B cell (primary cell): ENCODE measurements around the gene PKP1. TPM values are rescaled to one million over a fixed set of nuclear protein-coding genes. Genes with fewer than 3 reads are reported as not detected.

Experiments
- ATAC-seq: fragments of 200-7000 bp; cut with Tn5 transposase; one replicate; pipeline ENCODE4 v1.10.0; 2021; ENCODE audit warnings: low read depth, mild to moderate bottlenecking, moderate number of reproducible peaks, moderate library complexity
- CTCF ChIA-PET: fragments of 350-600 bp; sonication (Branson Sonifier 250); formaldehyde crosslinking; loops from one replicate; lab custom pipeline; 2021; ENCODE audit warnings: antibody characterized with exemption, inconsistent platforms; lab: Charles Lee
- POLR2A ChIA-PET: fragments of 350-600 bp; sonication (Branson Sonifier 250); formaldehyde crosslinking; loops from one replicate; lab custom pipeline; 2021; ENCODE audit warnings: antibody characterized with exemption; lab: Charles Lee
- DNase-seq: peaks from one replicate; pipeline ENCODE4 v3.0.0; 2013
- H2AFZ ChIP-seq: 2 replicates; pipeline ENCODE4 v1.6.1; 2012; ENCODE audit warnings: mild to moderate bottlenecking, low read depth, low read length; ENCODE audit not compliant: insufficient read depth, poor library complexity, severe bottlenecking
- H3K27ac ChIP-seq, 2 donors: 1 replicate in 1 of 2; 2 replicates in 1 of 2; pipeline ENCODE4 v1.5.1; 2012 to 2013; ENCODE audit warnings: low read length in 2 of 2, mild to moderate bottlenecking in 2 of 2, moderate library complexity in 1 of 2
- H3K27me3 ChIP-seq, 4 experiments: fragments of 200-600 bp in 1 of 4; sonication (generic) in 1 of 4; replicated peaks in 1 of 4; 1 replicate in 2 of 4; 2 replicates in 2 of 4; pipeline versions ENCODE4 v1.6.1 to v1.7.0; 2013 to 2016; ENCODE audit warnings: low read length in 3 of 4, mild to moderate bottlenecking in 2 of 4, mixed read lengths in 1 of 4, moderate library complexity in 1 of 4; ENCODE audit not compliant: insufficient read depth in 4 of 4, control insufficient read depth in 3 of 4; ENCODE audit errors: control extremely low read depth in 1 of 4
- H3K36me3 ChIP-seq, 2 experiments: replicated peaks in 1 of 2; 1 replicate in 1 of 2; 2 replicates in 1 of 2; pipeline versions ENCODE4 v1.6.1 to v1.7.1; 2013; ENCODE audit warnings: low read length in 1 of 2; ENCODE audit not compliant: insufficient read depth in 2 of 2, control insufficient read depth in 1 of 2; ENCODE audit errors: control extremely low read depth in 1 of 2, extremely low read depth in 1 of 2
- H3K4me1 ChIP-seq, 2 donors: fragments of 200-600 bp in 1 of 2; sonication (generic) in 1 of 2; 1 replicate in 1 of 2; 2 replicates in 1 of 2; pipeline versions ENCODE4 v1.5.1 to v1.6.1; 2013 to 2017; ENCODE audit warnings: low read length in 2 of 2; ENCODE audit not compliant: control insufficient read depth in 2 of 2, insufficient read depth in 2 of 2
- H3K4me2 ChIP-seq: replicated peaks from 2 replicates; pipeline ENCODE3; 2012; ENCODE audit warnings: mild to moderate bottlenecking, low read depth, low read length; ENCODE audit not compliant: poor library complexity, severe bottlenecking
- H3K4me3 ChIP-seq, 5 experiments: fragments of 200-600 bp in 1 of 5; sonication (generic) in 1 of 5; 1 replicate in 3 of 5; 2 replicates in 2 of 5; pipeline versions ENCODE4 v1.5.1 to v1.7.0; 2011 to 2016; ENCODE audit warnings: low read length in 4 of 5, mild to moderate bottlenecking in 4 of 5, low read depth in 2 of 5, control low read depth in 1 of 5, moderate library complexity in 1 of 5; ENCODE audit not compliant: insufficient read depth in 1 of 5; ENCODE audit errors: control extremely low read depth in 1 of 5, extremely low read depth in 1 of 5
- H3K79me2 ChIP-seq: fragments of 200-600 bp; sonication (generic); one replicate; pipeline ENCODE4 v1.6.0; 2016; ENCODE audit warnings: low read length; ENCODE audit not compliant: control insufficient read depth, insufficient read depth
- H3K9ac ChIP-seq: fragments of 200-600 bp; sonication (generic); 2 replicates; pipeline ENCODE4 v1.6.1; 2017; ENCODE audit warnings: mild to moderate bottlenecking, low read length, moderate library complexity
- H3K9me3 ChIP-seq, 3 donors: one replicate each; pipeline versions ENCODE4 v1.6.1 to v1.7.1; 2013; ENCODE audit warnings: low read length in 2 of 3; ENCODE audit not compliant: control insufficient read depth in 2 of 3, insufficient read depth in 1 of 3; ENCODE audit errors: control extremely low read depth in 1 of 3
- H4K20me1 ChIP-seq: 2 replicates; pipeline ENCODE4 v1.6.0; 2012; ENCODE audit warnings: mild to moderate bottlenecking, low read length; ENCODE audit not compliant: insufficient read depth, control insufficient read depth, poor library complexity, severe bottlenecking
- H3K27ac Mint-ChIP-seq: one replicate; pipeline ENCODE4 v1.8.0; 2021; ENCODE audit warnings: mixed read lengths
- H3K27me3 Mint-ChIP-seq: one replicate; pipeline ENCODE4 v1.8.0; 2021; ENCODE audit warnings: mixed read lengths
- H3K4me1 Mint-ChIP-seq: one replicate; pipeline ENCODE4 v1.8.0; 2021; ENCODE audit warnings: mixed read lengths
- H3K4me3 Mint-ChIP-seq: one replicate; pipeline ENCODE4 v1.8.0; 2021; ENCODE audit warnings: mixed read lengths
- H3K9me3 Mint-ChIP-seq: one replicate; pipeline ENCODE4 v1.8.0; 2022; ENCODE audit warnings: mixed read lengths; ENCODE audit not compliant: insufficient read depth
- EZH2 ChIP-seq: IDR thresholded peaks from 2 replicates; pipeline ENCODE4 v1.6.1; 2012; ENCODE audit warnings: borderline replicate concordance, low read depth, mild to moderate bottlenecking, moderate library complexity, low read length; ENCODE audit not compliant: insufficient read depth, poor library complexity, severe bottlenecking
- WGBS: methylation state at CpG from one replicate; pipeline ENCODE4 v1.1.5; 2013; ENCODE audit warnings: missing lambda C conversion rate; ENCODE audit not compliant: insufficient coverage; 5-methylcytosine and 5-hydroxymethylcytosine counted together
- intact Hi-C: fragments of 100-400 bp; cut with micrococcal nuclease; formaldehyde crosslinking; loops from one replicate; pipeline ENCODE4 v1.10.0; 2022
- polyA plus RNA-seq: library from polyadenylated mRNA; depleted of rRNA; stranded (reverse); fragments of >200 nt; gene quantifications from 2 replicates; pipeline ENCODE4 v1.2.3, GENCODE V29; 2012
- total RNA-seq, 2 donors: library from RNA; stranded (reverse); fragments of 120-200 nt in 1 of 2; gene quantifications; 1 replicate in 1 of 2; 2 replicates in 1 of 2; pipeline versions ENCODE4 v1.2.3 to v1.2.4, GENCODE V29; 2013 to 2022
- TF ChIP-seq, protein P1 (sequence below): fragments of 200-600 bp; IDR thresholded peaks from one replicate; pipeline ENCODE4 v1.8.0; 2022; ENCODE audit warnings: antibody characterized with exemption, mild to moderate bottlenecking

The PKP1 gene
- total and polyA plus RNA-seq, 2 donors (not counting 1 experiment from before 2014, with no cell fraction given): not detected

DNA sequence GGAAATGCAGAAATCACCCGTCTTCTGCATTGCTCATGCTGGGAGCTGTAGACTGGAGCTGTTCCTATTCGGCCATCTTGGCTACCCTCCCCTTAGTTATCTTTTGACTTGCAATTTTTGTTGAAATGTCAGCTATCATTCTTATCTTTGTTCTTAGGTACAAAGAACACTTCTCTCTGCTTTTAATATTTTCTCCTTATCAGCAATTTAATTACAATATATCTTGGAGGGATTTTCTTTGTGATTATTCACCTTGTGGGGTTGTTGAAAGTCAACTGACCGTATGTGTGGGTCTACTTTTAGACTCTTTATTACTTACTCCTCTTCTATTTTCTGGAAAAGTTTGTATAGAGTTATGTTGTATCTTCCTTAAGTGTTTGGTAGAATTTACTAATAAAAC is 43.1 kb upstream of the PKP1 start:
- Histone ChIP-seq H3K27me3 (peaks cover 0 to 29% (median 3%) of the 10 kb centered on the region in 4 experiments), H3K9me3 (no peaks in the 10 kb centered on the region), H3K4me1 (no peaks in the 10 kb centered on the region), H4K20me1 (no peaks in the 10 kb centered on the region), H3K79me2 (no peaks in the 10 kb centered on the region), H2AFZ (no peak overlapping the region), H3K9ac (no peak overlapping the region), H3K27ac (no peak overlapping the region), H3K36me3 (no peaks in the 10 kb centered on the region), H3K4me3 (no peak overlapping the region), H3K4me2 (no peak overlapping the region)
- Mint-ChIP-seq H3K27ac (no peak overlapping the region), H3K4me3 (no peak overlapping the region), H3K4me1 (no peaks in the 10 kb centered on the region), H3K27me3 (peaks cover 41% of the 10 kb centered on the region), H3K9me3 (no peaks in the 10 kb centered on the region)
- DNase-seq: no peak
- TF ChIP-seq, protein P1, sequence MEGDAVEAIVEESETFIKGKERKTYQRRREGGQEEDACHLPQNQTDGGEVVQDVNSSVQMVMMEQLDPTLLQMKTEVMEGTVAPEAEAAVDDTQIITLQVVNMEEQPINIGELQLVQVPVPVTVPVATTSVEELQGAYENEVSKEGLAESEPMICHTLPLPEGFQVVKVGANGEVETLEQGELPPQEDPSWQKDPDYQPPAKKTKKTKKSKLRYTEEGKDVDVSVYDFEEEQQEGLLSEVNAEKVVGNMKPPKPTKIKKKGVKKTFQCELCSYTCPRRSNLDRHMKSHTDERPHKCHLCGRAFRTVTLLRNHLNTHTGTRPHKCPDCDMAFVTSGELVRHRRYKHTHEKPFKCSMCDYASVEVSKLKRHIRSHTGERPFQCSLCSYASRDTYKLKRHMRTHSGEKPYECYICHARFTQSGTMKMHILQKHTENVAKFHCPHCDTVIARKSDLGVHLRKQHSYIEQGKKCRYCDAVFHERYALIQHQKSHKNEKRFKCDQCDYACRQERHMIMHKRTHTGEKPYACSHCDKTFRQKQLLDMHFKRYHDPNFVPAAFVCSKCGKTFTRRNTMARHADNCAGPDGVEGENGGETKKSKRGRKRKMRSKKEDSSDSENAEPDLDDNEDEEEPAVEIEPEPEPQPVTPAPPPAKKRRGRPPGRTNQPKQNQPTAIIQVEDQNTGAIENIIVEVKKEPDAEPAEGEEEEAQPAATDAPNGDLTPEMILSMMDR: no peak
- no peak for TF ChIP-seq EZH2
- WGBS: no CpG with 5 or more reads among the region's 3 CpGs
- ATAC-seq: no peak
- intact Hi-C loops: no loop called here
- ChIA-PET POLR2A (no interaction called here), CTCF (no interaction called here)

DNA sequence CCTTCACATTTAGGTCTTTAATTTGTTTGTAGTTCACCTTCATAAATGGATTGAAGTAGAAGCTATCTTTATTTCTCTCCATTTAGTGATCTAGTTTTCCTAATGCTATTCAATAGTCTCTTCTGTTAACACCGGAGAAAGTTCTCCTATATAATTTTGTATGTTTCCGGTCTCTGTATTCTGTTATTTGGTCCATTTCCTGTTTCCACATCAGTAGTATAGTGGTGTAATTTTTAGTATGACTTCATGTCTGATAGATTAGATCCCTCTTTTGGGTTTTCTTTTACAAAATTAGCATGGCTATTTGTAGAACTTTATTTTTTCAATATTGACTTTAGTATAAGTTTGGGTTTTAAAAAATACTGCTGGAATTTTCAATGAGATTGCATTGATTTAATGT is 41.6 kb upstream of the PKP1 start:
- Histone ChIP-seq H3K9ac (no peak overlapping the region), H2AFZ (no peak overlapping the region), H4K20me1 (no peaks in the 10 kb centered on the region), H3K4me1 (no peaks in the 10 kb centered on the region), H3K27me3 (peaks cover 0 to 29% (median 3%) of the 10 kb centered on the region in 4 experiments), H3K4me3 (no peak overlapping the region), H3K27ac (no peak overlapping the region), H3K4me2 (no peak overlapping the region), H3K36me3 (no peaks in the 10 kb centered on the region), H3K9me3 (no peaks in the 10 kb centered on the region), H3K79me2 (no peaks in the 10 kb centered on the region)
- ATAC-seq: no peak
- intact Hi-C loops: no loop called here
- H3K4me3 Mint-ChIP-seq: no peak overlapping the region
- H3K9me3 Mint-ChIP-seq: no peaks in the 10 kb centered on the region
- H3K27ac Mint-ChIP-seq: no peak overlapping the region
- H3K27me3 Mint-ChIP-seq: peaks cover 46% of the 10 kb centered on the region
- ChIA-PET POLR2A (no interaction called here), CTCF (no interaction called here)
- no CpG with 5 or more reads among the region's 2 CpGs for WGBS
- DNase-seq: no peak
- TF ChIP-seq, protein P1: no peak
- no peak for TF ChIP-seq EZH2
- H3K4me1 Mint-ChIP-seq: no peaks in the 10 kb centered on the region
